H1 (cell line): Measurements from ENCODE around the gene CDC27.

Experiments used
- CBX8 ChIP-seq: fragments of 300-800, 300-1000 bp; sonication (generic); IDR thresholded peaks from 2 replicates; pipeline ENCODE4 v1.7.1; 2016; ENCODE audit warnings: low read depth, low read length, borderline replicate concordance
- CEBPB ChIP-seq: IDR thresholded peaks from 2 replicates; pipeline ENCODE4 v1.6.1; 2012; ENCODE audit warnings: low read depth, low read length
- CTCF ChIP-seq, 3 experiments: IDR thresholded peaks; 1 replicate in 2 of 3; 2 replicates in 1 of 3; pipeline versions ENCODE4 v1.5.1 to v1.6.1; 2011; ENCODE audit warnings: low read length in 3 of 3, mild to moderate bottlenecking in 3 of 3, inconsistent platforms in 2 of 3, low read depth in 1 of 3, moderate library complexity in 1 of 3; ENCODE audit not compliant: insufficient read depth in 1 of 3; ENCODE audit errors: control extremely low read depth in 1 of 3
- JUND ChIP-seq: IDR thresholded peaks from 2 replicates; pipeline ENCODE4 v1.6.1; 2011; ENCODE audit warnings: mild to moderate bottlenecking, improper control_type of control experiment, low read length
- KDM1A ChIP-seq: fragments of 200-600, 300-600 bp; sonication (generic); IDR thresholded peaks from 2 replicates; pipeline ENCODE4 v1.7.1; 2016; ENCODE audit warnings: mild to moderate bottlenecking, low read length, borderline replicate concordance
- POLR2A ChIP-seq, 2 experiments: IDR thresholded peaks; 1 replicate in 1 of 2; 2 replicates in 1 of 2; pipeline ENCODE4 v1.6.1; 2011; ENCODE audit warnings: low read depth in 2 of 2, low read length in 2 of 2, mild to moderate bottlenecking in 2 of 2; ENCODE audit errors: control extremely low read depth in 1 of 2
- SP2 ChIP-seq: IDR thresholded peaks from 2 replicates; pipeline ENCODE4 v1.6.1; 2012; ENCODE audit warnings: mild to moderate bottlenecking, low read length, inconsistent platforms
- TCF12 ChIP-seq: IDR thresholded peaks from 2 replicates; pipeline ENCODE4 v1.6.1; 2011; ENCODE audit warnings: low read depth, mild to moderate bottlenecking, low read length

DNA sequence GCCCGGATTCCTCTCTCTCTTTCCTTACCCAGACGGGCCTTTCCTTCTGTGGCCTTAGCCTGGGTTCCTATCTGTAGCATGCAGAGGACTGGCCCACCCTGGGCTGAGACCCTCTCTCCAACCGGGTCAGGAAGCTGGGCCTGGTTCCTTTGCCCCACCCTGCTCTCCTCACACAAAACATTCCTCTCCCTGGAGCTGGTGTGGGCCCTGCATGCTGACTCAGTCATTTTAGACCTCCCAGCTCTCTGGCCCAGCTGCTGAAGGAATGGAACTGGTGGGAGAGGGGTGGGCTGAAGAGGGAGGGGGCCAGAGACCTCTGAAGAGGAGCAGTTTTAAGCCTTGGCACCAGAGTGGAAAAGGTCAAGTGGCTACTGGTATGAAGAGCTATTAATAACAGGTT is 21.0 kb upstream of the CDC27 start:
- no peak for TF ChIP-seq CTCF (IDR thresholded peaks at IDR 0.05; ENCODE audit: control extremely low read depth in 1 of 3, insufficient read depth in 1 of 3, low read depth in 1 of 3, low read length in 3 of 3)
- no peak for TF ChIP-seq JUND
- no peak for TF ChIP-seq CEBPB
- no peak for TF ChIP-seq CBX8
- TF ChIP-seq POLR2A (IDR thresholded peaks at IDR 0.05; ENCODE audit: control extremely low read depth in 1 of 2, low read depth in 2 of 2, low read length in 2 of 2), result no peak
- TF ChIP-seq SP2, result no peak
- TF ChIP-seq TCF12, result no peak
- TF ChIP-seq KDM1A, result no peak
